NCI-H2196 treated with DMSO at 0.1 percent for 48 hours (cell line): ENCODE results near the gene SLC19A1.
A peak's percentile ranks its signal among the peaks of the same experiment; 100 is the strongest.

Experiments used
- DNase-seq: peaks from one replicate; lab custom pipeline; 2025; ENCODE audit not compliant: unreplicated experiment; lab: John Stamatoyannopoulos, UW

Gene SLC19A1

GRCh38 chr21:45522986-45523385, 19.3 kb downstream of the SLC19A1 start:
- no peak for DNase-seq

GRCh38 chr21:45522381-45522780, 19.9 kb downstream of the SLC19A1 start:
- no peak for DNase-seq

GRCh38 chr21:45521241-45521640, 21.0 kb downstream of the SLC19A1 start:
- no peak for DNase-seq

DNA sequence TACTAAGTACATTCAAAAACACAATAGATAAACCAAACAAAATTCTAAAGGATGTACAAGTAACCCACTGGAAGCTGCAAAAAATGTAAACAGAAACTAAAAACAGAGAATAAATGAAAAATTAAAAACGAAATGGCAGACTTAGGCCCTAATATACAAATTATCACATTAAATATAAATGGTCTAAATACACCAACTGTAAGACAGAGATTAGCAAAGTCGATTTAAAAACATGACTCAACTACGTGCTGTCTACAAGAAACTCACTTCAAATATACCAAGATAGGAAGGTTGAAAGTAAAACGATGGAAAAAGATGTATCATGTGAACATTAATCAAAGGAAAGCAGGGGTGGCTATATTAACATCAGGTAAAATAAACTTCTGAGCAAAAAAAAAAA, 23.1 kb downstream of the SLC19A1 start:
- no peak for DNase-seq

GRCh38 chr21:45518742-45519141, 23.5 kb downstream of the SLC19A1 start:
- no peak for DNase-seq

DNA sequence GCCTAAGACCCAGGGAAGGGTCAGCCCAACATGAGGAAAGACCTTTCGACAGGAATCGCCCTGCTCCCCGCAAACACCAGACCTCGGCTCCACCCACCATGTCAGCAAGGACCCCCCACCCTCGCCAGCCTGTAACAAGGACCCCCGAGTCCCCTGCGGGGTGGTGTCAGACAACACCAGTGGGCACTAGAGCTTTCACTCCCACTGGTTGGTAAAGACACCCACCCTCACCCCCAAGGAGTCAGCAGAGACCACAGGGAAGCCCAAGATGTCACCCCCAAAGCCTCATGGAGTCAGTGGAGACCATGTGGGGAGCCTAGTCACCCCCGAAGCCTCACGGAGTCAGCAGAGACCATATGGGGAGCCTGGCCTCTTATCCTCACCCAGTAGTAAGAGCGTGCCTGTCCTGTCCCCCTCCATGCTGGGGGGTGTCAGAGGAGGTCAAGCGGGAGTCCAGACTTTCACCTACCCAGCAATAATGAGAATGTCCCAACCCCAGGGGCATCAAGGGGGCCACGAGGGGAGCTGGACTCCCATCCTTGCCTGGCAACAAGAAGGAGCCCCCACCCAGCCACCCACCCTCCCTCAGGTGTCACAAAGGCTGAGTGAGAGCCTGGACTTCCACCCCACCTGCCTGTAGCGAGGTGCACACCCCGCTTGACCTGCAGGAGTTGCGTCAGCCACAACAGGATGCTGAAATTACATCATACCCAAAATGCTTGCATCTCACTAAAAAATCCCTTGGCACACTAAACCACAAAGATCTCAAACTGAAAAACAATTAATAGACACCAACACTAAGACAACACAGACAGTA, 24.8 kb downstream of the SLC19A1 start:
- DNase-seq, result no peak

- DNase-seq, result no peak
Observed at GRCh38 chr21:45516671-45517151, 25.5 kb downstream of the SLC19A1 start.

DNA sequence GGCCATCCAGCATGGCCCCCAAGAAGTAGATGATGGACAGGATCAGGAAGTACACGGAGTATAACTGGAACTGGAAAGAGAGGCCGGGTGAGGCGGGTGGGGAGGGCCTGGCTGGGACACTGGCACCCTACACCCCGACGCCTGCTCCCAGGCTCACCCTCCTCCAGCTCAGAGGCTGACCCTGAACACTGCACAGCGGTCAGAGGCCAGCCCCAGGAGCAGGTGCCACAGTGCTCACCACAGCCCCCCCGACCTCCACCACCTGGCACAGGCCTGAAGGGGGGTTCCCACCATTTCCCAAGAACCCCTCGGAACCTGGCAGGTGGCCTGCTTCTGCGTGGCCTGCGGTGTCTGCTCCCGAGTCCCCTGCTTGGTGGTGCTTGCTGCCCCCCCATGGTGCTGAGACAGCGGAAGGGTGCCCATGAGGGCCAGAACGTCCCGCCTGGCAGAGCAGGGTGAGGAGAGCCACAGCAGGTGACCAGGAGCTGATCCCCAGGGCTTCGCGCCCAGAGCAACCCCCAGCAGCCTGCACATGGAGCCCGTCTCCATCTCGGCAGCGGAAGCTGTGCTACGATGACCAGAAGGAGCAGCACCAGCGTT, 26.1 kb downstream of the SLC19A1 start:
- DNase-seq, result no peak

- no peak for DNase-seq
Observed at GRCh38 chr21:45515241-45516061, 26.8 kb downstream of the SLC19A1 start.

DNA sequence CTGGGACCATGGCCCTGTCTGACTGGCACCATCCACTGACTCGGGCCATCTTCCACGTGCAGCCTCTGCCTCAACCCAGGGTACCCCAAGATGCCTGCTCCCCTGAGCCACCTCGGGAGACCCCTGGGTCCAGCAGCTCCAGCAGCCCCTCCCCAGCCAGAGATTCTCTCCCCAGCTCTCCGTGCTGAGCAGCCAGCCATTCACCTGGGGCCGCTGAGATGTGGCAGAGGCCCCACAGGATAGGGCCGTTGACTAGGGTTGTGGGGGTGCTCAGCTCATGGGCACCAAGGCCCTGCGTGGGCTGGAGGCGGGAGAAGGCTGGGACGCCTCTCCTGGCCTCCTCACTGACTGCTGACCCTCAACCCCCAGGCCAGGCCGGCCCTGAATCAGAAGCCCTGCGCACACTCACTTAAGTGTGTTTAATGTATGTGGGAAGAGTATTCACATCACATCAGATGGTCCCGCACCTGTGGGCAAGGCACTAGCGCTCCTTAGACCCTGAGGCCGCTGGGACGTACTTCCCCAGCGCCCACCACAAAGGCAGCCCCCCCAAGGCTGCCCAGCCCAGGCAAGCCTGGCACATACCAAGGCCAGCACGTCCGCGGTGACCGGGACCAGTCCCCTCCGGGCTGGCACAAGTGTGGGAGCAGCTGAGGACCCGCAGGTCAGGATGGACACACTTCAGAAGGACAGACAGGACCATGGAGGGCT, 27.8 kb downstream of the SLC19A1 start:
- DNase-seq, result no peak

- no peak for DNase-seq
Observed at GRCh38 chr21:45513741-45514310, 28.4 kb downstream of the SLC19A1 start.

GRCh38 chr21:45513003-45513717, 29.1 kb downstream of the SLC19A1 start:
- DNase-seq, result peak; percentile 57

DNA sequence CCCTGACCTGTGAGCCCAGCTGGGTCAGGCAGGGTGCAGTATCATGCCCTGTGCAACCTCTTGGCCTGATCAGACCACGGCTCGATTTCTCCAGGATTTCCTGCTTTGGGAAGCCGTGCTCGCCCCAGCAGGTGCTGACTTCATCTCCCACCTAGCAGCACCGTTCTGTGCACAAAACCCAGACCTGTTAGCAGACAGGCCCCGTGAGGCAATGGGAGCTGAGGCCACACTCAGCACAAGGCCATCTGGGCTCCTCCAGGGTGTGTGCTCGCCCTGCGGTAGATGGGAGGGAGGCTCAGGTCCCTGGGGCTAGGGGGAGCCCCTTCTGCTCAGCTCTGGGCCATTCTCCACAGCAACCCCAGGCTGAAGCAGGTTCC, 29.6 kb downstream of the SLC19A1 start:
- no peak for DNase-seq

GRCh38 chr21:45511661-45512431, 30.4 kb downstream of the SLC19A1 start:
- DNase-seq, result no peak

DNA sequence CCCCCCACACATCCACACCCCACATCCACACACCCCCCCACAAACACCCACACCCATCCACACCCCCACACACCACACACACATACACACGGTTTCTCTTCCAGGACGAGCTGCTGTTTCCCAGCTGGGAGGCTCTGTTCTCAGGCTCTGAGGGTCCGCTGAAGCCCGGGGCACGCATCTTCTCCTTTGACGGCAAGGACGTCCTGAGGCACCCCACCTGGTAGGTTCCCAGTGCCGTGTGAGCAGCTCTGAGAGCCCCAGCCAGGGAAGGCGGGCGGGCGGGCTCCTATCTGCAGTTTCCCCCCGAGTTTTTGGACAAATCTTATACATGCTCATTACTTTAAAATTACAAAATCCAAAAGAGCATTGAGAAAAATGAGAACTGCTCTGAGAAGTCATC, 31.2 kb downstream of the SLC19A1 start:
- no peak for DNase-seq

DNA sequence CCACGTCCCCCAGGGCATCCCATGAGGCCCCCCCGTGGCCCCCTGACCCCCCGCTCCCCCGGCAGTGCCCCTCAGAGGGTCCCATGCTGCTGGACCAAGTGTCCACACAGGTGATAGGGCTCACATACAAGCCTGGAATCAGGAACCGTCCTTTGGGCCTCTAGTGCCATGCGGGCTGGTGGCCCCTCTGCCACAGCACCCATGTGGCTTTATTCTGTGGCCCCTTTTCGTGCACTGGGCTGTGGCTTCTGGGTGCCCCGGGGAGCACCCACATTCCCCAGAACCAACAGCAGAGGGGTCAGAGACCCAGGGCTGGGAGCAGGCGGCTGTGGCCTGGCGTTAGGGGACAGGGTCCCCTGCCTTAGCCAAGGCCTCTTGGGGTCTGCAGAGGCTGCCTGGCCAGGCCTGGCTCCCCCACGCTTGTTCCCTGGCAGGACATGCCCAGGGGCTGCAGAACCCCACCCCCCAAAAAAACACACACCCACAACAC, 31.7 kb downstream of the SLC19A1 start:
- no peak for DNase-seq

- no peak for DNase-seq
Observed at GRCh38 chr21:45509566-45510465, 32.4 kb downstream of the SLC19A1 start.
